ENCODE measurements around the gene KREMEN2. TPM values are rescaled to one million over a fixed set of nuclear protein-coding genes. Genes with fewer than 3 reads are reported as not detected.

Gene KREMEN2
- polyA plus RNA-seq, 3 donors = 0.09 TPM; not detected in 2

DNA sequence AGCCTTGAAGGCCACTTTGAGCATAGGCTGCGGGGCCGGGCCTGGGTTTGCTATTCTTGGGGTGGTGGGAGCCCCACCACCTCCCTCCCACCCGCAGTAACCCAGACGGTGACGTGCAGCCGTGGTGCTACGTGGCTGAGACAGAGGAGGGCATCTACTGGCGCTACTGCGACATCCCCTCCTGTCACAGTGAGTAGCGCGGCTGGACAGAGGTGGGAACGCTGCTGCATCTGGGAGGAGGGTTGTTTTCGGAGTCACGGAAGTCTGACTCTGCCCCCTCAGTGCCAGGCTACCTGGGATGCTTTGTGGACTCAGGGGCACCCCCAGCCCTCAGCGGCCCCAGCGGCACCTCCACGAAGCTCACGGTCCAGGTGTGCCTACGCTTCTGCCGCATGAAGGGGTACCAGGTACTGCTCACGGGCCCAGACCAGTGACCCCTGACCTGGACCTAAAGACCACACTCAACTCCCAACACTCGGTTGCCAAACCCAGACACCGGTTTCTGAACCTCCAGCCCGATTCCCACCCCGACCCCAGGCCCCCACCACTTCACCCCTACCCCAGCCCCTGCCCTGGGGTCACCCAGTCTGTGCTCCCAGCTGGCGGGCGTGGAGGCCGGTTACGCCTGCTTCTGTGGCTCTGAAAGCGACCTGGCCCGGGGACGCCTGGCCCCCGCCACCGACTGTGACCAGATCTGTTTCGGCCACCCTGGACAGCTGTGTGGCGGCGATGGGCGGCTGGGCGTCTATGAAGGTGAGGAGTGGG, 2.1 kb downstream of the KREMEN2 start:
- H3K4me1 ChIP-seq (ENCODE audit: control insufficient read depth in 1 of 2, insufficient read depth in 2 of 2, low read length in 2 of 2) = peaks cover 58 to 79% of the 10 kb centered on the region in 2 donors
- 57% methylated on average over 33 of the region's 39 CpGs for WGBS (ENCODE audit: insufficient coverage)
- H3K4me3 Mint-ChIP-seq = peak overlapping the region in 1 of 2 donors; percentile 80
- no peak overlapping the region for H2AFZ ChIP-seq (ENCODE audit: insufficient read depth, low read depth, low read length, poor library complexity, severe bottlenecking)
- peaks cover 38% of the 10 kb centered on the region for H4K20me1 ChIP-seq (ENCODE audit: insufficient read depth, low read length)
- H3K9me3 ChIP-seq (replicated peaks in 1 of 2; ENCODE audit: control insufficient read depth in 1 of 2, insufficient read depth in 1 of 2, low read length in 2 of 2) = peaks cover 0 to 8% of the 10 kb centered on the region in 2 donors
- no peak overlapping the region for H3K27ac ChIP-seq (ENCODE audit: low read depth in 1 of 2, low read length in 2 of 2)
- peaks cover 27 to 68% of the 10 kb centered on the region in 2 donors for H3K27me3 ChIP-seq (ENCODE audit: control insufficient read depth in 2 of 2, insufficient read depth in 2 of 2, low read length in 2 of 2)
- H3K4me2 ChIP-seq (replicated peaks; ENCODE audit: extremely low read depth, low read length, poor library complexity, severe bottlenecking) = peak overlapping the region; percentile 52
- H3K79me2 ChIP-seq (ENCODE audit: insufficient read depth, low read length) = peaks cover 19% of the 10 kb centered on the region
- H3K4me1 Mint-ChIP-seq = peaks cover 44% of the 10 kb centered on the region
- H3K9ac ChIP-seq (ENCODE audit: insufficient read depth, low read length, poor library complexity, severe bottlenecking) = no peak overlapping the region
- peaks cover 50 to 72% (median 55%) of the 10 kb centered on the region in 3 donors for H3K27me3 Mint-ChIP-seq (ENCODE audit: low read depth in 3 of 3)
- H3K4me3 ChIP-seq (replicated peaks in 1 of 3; ENCODE audit: low read depth in 2 of 3, low read length in 3 of 3) = no peak overlapping the region
- DNase-seq = no peak
- H3K27ac Mint-ChIP-seq = no peak overlapping the region
- peaks cover 0 to 22% (median 7%) of the 10 kb centered on the region in 7 donors for H3K9me3 Mint-ChIP-seq
- no peaks in the 10 kb centered on the region for H3K36me3 ChIP-seq (replicated peaks in 1 of 2; ENCODE audit: control insufficient read depth in 1 of 2, insufficient read depth in 2 of 2, low read length in 2 of 2)
- intact Hi-C loops (cut with micrococcal nuclease) = loop anchor here in 1 of 2 donors (5.0 kb wide), 1 partner anchor 56 kb away; the partner anchor contains the start of genes HCFC1R1, THOC6 and TNFRSF12A
- peaks cover 4 to 5% of the 10 kb centered on the region in 2 donors for H3K36me3 Mint-ChIP-seq
- TF ChIP-seq, protein P1, sequence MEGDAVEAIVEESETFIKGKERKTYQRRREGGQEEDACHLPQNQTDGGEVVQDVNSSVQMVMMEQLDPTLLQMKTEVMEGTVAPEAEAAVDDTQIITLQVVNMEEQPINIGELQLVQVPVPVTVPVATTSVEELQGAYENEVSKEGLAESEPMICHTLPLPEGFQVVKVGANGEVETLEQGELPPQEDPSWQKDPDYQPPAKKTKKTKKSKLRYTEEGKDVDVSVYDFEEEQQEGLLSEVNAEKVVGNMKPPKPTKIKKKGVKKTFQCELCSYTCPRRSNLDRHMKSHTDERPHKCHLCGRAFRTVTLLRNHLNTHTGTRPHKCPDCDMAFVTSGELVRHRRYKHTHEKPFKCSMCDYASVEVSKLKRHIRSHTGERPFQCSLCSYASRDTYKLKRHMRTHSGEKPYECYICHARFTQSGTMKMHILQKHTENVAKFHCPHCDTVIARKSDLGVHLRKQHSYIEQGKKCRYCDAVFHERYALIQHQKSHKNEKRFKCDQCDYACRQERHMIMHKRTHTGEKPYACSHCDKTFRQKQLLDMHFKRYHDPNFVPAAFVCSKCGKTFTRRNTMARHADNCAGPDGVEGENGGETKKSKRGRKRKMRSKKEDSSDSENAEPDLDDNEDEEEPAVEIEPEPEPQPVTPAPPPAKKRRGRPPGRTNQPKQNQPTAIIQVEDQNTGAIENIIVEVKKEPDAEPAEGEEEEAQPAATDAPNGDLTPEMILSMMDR (IDR thresholded peaks at IDR 0.05) = no peak

DNA sequence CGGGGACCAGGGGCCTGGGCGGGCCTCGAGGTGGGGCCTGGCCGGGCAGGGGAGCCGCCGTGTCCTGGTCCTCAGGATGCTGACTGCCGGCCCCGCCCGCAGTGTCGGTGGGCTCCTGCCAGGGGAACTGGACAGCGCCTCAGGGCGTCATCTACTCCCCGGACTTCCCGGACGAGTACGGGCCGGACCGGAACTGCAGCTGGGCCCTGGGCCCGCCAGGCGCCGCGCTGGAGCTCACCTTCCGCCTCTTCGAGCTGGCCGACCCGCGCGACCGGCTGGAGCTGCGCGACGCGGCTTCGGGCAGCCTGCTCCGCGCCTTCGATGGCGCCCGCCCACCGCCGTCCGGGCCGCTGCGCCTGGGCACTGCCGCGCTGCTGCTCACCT, 2.7 kb downstream of the KREMEN2 start:
- H3K9ac ChIP-seq (ENCODE audit: insufficient read depth, low read length, poor library complexity, severe bottlenecking) = no peak overlapping the region
- intact Hi-C loops (cut with micrococcal nuclease) = loop anchor here in 1 of 2 donors (5.0 kb wide), 1 partner anchor 56 kb away; the partner anchor contains the start of genes HCFC1R1, THOC6 and TNFRSF12A
- H3K27me3 ChIP-seq (ENCODE audit: control insufficient read depth in 2 of 2, insufficient read depth in 2 of 2, low read length in 2 of 2) = peaks cover 27 to 65% of the 10 kb centered on the region in 2 donors
- Mint-ChIP-seq H3K27ac (no peak overlapping the region), H3K36me3 (peaks cover 5% of the 10 kb centered on the region in 2 donors), H3K4me3 (peak overlapping the region in 1 of 2 donors; percentile 21), H3K4me1 (peaks cover 43% of the 10 kb centered on the region), H3K27me3 (ENCODE audit: low read depth in 3 of 3) (peaks cover 49 to 70% (median 53%) of the 10 kb centered on the region in 3 donors), H3K9me3 (peaks cover 0 to 22% (median 7%) of the 10 kb centered on the region in 7 donors)
- H4K20me1 ChIP-seq (ENCODE audit: insufficient read depth, low read length) = peaks cover 44% of the 10 kb centered on the region
- no peak overlapping the region for H3K4me3 ChIP-seq (replicated peaks in 1 of 3; ENCODE audit: low read depth in 2 of 3, low read length in 3 of 3)
- TF ChIP-seq, protein P1 (IDR thresholded peaks at IDR 0.05) = peak; percentile 35
- 2% methylated on average over 46 of the region's 46 CpGs for WGBS (ENCODE audit: insufficient coverage)
- H3K27ac ChIP-seq (ENCODE audit: low read depth in 1 of 2, low read length in 2 of 2) = no peak overlapping the region
- H3K4me1 ChIP-seq (ENCODE audit: control insufficient read depth in 1 of 2, insufficient read depth in 2 of 2, low read length in 2 of 2) = peaks cover 58 to 79% of the 10 kb centered on the region in 2 donors
- peak overlapping the region; percentile 52 for H3K4me2 ChIP-seq (replicated peaks; ENCODE audit: extremely low read depth, low read length, poor library complexity, severe bottlenecking)
- H3K9me3 ChIP-seq (replicated peaks in 1 of 2; ENCODE audit: control insufficient read depth in 1 of 2, insufficient read depth in 1 of 2, low read length in 2 of 2) = peaks cover 0 to 8% of the 10 kb centered on the region in 2 donors
- H3K36me3 ChIP-seq (replicated peaks in 1 of 2; ENCODE audit: control insufficient read depth in 1 of 2, insufficient read depth in 2 of 2, low read length in 2 of 2) = peaks cover 1 to 2% of the 10 kb centered on the region in 2 donors
- H2AFZ ChIP-seq (ENCODE audit: insufficient read depth, low read depth, low read length, poor library complexity, severe bottlenecking) = no peak overlapping the region
- peaks cover 23% of the 10 kb centered on the region for H3K79me2 ChIP-seq (ENCODE audit: insufficient read depth, low read length)
- DNase-seq = peak; percentile 37 to 73 (median 51)
